ENCODE measurements around the gene C17orf75. TPM values are rescaled to one million over a fixed set of nuclear protein-coding genes. Genes with fewer than 3 reads are reported as not detected.

The C17orf75 gene
- total RNA-seq, 1 experiment from 2014 or later = 26.9 TPM

- no TSS peak for BruUV-seq (replicated peaks)
- Histone ChIP-seq H3K27ac (ENCODE audit: low read depth, low read length, poor library complexity, severe bottlenecking) (no peak overlapping the region), H3K4me3 (ENCODE audit: low read depth, low read length, poor library complexity, severe bottlenecking) (no peak overlapping the region), H3K36me3 (ENCODE audit: insufficient read depth, low read length, poor library complexity, severe bottlenecking) (peaks cover 63% of the 10 kb centered on the region), H3K27me3 (replicated peaks; ENCODE audit: insufficient read depth, low read depth, low read length, poor library complexity) (no peaks in the 10 kb centered on the region), H3K9me3 (ENCODE audit: low read depth, low read length, poor library complexity, severe bottlenecking) (no peaks in the 10 kb centered on the region), H3K4me1 (ENCODE audit: insufficient read depth, low read length, poor library complexity, severe bottlenecking) (no peaks in the 10 kb centered on the region)
- ChIA-PET POLR2A (ENCODE audit: low non-redundant PET) (no interaction called here), CTCF (no interaction called here)
- no peak for TF ChIP-seq EZH2 (IDR thresholded peaks at IDR 0.05; ENCODE audit: borderline replicate concordance, low read depth, low read length, poor library complexity, severe bottlenecking)
- no peak for TF ChIP-seq CTCF (conservative IDR thresholded peaks at IDR 0.05; ENCODE audit: low read depth, low read length)
- intact Hi-C loops (cut with micrococcal nuclease; ENCODE audit: unreplicated experiment) = no loop called here
- no peak for DNase-seq (ENCODE audit: low spot score)
These were observed 19.3 kb upstream of the C17orf75 start for GRCh38 chr17:32361270-32361669.

GRCh38 chr17:32357615-32358014, 15.6 kb upstream of the C17orf75 start:
- peaks cover 49% of the 10 kb centered on the region for H3K36me3 ChIP-seq (ENCODE audit: insufficient read depth, low read length, poor library complexity, severe bottlenecking)
- no TSS peak for BruUV-seq (replicated peaks)
- H3K9me3 ChIP-seq (ENCODE audit: low read depth, low read length, poor library complexity, severe bottlenecking) = no peaks in the 10 kb centered on the region
- H3K4me1 ChIP-seq (ENCODE audit: insufficient read depth, low read length, poor library complexity, severe bottlenecking) = peaks cover 14% of the 10 kb centered on the region
- no peak for TF ChIP-seq EZH2 (IDR thresholded peaks at IDR 0.05; ENCODE audit: borderline replicate concordance, low read depth, low read length, poor library complexity, severe bottlenecking)
- DNase-seq (ENCODE audit: low spot score) = no peak
- no peak overlapping the region for H3K27ac ChIP-seq (ENCODE audit: low read depth, low read length, poor library complexity, severe bottlenecking)
- intact Hi-C loops (cut with micrococcal nuclease; ENCODE audit: unreplicated experiment) = loop anchor here (10.0 kb wide), 1 partner anchor 87 kb away; the partner anchor contains the start of gene PSMD11
- H3K27me3 ChIP-seq (replicated peaks; ENCODE audit: insufficient read depth, low read depth, low read length, poor library complexity) = no peaks in the 10 kb centered on the region
- ChIA-PET POLR2A (ENCODE audit: low non-redundant PET) (no interaction called here), CTCF (no interaction called here)
- no peak overlapping the region for H3K4me3 ChIP-seq (ENCODE audit: low read depth, low read length, poor library complexity, severe bottlenecking)

- Histone ChIP-seq H3K27ac (ENCODE audit: low read depth, low read length, poor library complexity, severe bottlenecking) (no peak overlapping the region), H3K9me3 (ENCODE audit: low read depth, low read length, poor library complexity, severe bottlenecking) (no peaks in the 10 kb centered on the region), H3K4me1 (ENCODE audit: insufficient read depth, low read length, poor library complexity, severe bottlenecking) (peaks cover 18% of the 10 kb centered on the region), H3K27me3 (replicated peaks; ENCODE audit: insufficient read depth, low read depth, low read length, poor library complexity) (no peaks in the 10 kb centered on the region), H3K4me3 (ENCODE audit: low read depth, low read length, poor library complexity, severe bottlenecking) (no peak overlapping the region), H3K36me3 (ENCODE audit: insufficient read depth, low read length, poor library complexity, severe bottlenecking) (peaks cover 51% of the 10 kb centered on the region)
- CTCF ChIA-PET = no interaction called here
- no TSS peak for BruUV-seq (replicated peaks)
- intact Hi-C loops (cut with micrococcal nuclease; ENCODE audit: unreplicated experiment) = loop anchor here (10.0 kb wide), 1 partner anchor 88 kb away; the partner anchor contains the start of gene PSMD11
- POLR2A ChIA-PET (ENCODE audit: low non-redundant PET) = no interaction called here
- no peak for DNase-seq (ENCODE audit: low spot score)
- TF ChIP-seq CTCF (conservative IDR thresholded peaks at IDR 0.05; ENCODE audit: low read depth, low read length) = no peak
These were observed 14.8 kb upstream of the C17orf75 start for GRCh38 chr17:32356750-32357149.

GRCh38 chr17:32356378-32356743, 14.4 kb upstream of the C17orf75 start:
- ChIA-PET CTCF (no interaction called here), POLR2A (ENCODE audit: low non-redundant PET) (no interaction called here)
- DNase-seq (ENCODE audit: low spot score) = no peak
- H3K4me1 ChIP-seq (ENCODE audit: insufficient read depth, low read length, poor library complexity, severe bottlenecking) = peaks cover 18% of the 10 kb centered on the region
- no TSS peak for BruUV-seq (replicated peaks)
- TF ChIP-seq CTCF (conservative IDR thresholded peaks at IDR 0.05; ENCODE audit: low read depth, low read length) = no peak
- TF ChIP-seq EZH2 (IDR thresholded peaks at IDR 0.05; ENCODE audit: borderline replicate concordance, low read depth, low read length, poor library complexity, severe bottlenecking) = no peak
- H3K36me3 ChIP-seq (ENCODE audit: insufficient read depth, low read length, poor library complexity, severe bottlenecking) = peaks cover 50% of the 10 kb centered on the region
- intact Hi-C loops (cut with micrococcal nuclease; ENCODE audit: unreplicated experiment) = loop anchor here (10.0 kb wide), 1 partner anchor 88 kb away; the partner anchor contains the start of gene PSMD11
- H3K4me3 ChIP-seq (ENCODE audit: low read depth, low read length, poor library complexity, severe bottlenecking) = no peak overlapping the region
- H3K27ac ChIP-seq (ENCODE audit: low read depth, low read length, poor library complexity, severe bottlenecking) = no peak overlapping the region
- no peaks in the 10 kb centered on the region for H3K27me3 ChIP-seq (replicated peaks; ENCODE audit: insufficient read depth, low read depth, low read length, poor library complexity)
- no peaks in the 10 kb centered on the region for H3K9me3 ChIP-seq (ENCODE audit: low read depth, low read length, poor library complexity, severe bottlenecking)
